T-helper 2 cell (primary cell): ENCODE results near the gene FAM219A.
A peak's percentile ranks its signal among the peaks of the same experiment; 100 is the strongest.

Experiments
- DNase-seq, 5 experiments: peaks; one replicate each; pipeline versions ENCODE4 v3.0.0 to v3.0.0-alpha.2; 2012 to 2022
- total RNA-seq, 2 donors: gene quantifications; one replicate each; lab custom pipeline; 2026; lab: John Stamatoyannopoulos, UW

The FAM219A gene, protein sequence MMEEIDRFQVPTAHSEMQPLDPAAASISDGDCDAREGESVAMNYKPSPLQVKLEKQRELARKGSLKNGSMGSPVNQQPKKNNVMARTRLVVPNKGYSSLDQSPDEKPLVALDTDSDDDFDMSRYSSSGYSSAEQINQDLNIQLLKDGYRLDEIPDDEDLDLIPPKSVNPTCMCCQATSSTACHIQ
- total RNA-seq: 8.4 to 14.1 reads per million in 2 donors

DNA sequence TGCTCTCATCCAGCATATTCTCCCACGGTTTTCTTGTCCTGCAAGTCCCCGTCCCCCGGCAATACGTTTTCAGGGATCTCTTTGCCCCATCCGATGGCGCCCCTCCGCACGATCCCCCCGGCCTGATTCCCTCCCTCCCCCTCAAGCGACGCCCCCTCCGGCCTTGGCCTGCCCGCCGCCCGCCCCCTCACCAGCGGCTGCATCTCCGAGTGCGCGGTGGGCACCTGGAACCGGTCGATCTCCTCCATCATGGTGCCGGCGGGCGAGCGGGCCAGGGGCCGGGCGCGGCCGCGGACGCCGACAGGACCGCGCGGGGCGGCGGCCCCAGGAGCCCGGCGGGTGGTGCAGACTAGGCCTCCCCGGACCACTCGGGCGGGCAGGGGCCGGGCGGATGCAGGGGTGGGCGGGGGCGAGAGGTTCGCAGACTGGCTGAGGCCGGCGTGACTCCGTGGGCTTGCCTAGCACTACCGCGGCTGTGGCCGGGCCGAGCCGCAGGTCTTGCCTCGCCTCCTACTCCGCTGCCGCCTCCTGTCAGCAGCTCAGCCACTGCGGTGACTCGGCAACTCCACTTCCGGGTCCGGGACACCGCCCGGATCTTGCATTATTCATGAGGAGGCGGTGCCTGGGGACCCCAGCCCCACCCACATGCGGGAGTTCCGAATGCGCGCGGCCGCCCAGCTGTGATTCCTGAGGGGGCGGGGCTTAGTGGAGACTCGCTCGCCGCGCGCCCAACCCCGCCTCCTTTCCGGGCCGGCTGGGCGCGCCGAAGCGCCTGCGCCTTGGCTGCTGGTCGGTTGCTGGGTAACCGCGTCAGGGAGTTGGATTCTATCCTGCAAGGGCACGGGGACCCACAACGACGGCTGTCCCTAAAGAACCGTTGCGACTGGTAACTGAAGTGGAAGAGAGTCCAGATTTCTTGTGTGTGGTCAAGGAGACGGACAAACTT lies at the start of gene FAM219A, which contains the start of gene DNAI1:
Gene FAM219A (minus strand): TSS at position 558 of the 946 bp plus-strand sequence. CDS start 307 bp downstream, at position 251.
Gene DNAI1 (plus strand): TSS at position 793 of the 946 bp plus-strand sequence. CDS start 201 bp downstream, outside the sequence.
- peak; percentile 97 to 99 (median 98) for DNase-seq

DNA sequence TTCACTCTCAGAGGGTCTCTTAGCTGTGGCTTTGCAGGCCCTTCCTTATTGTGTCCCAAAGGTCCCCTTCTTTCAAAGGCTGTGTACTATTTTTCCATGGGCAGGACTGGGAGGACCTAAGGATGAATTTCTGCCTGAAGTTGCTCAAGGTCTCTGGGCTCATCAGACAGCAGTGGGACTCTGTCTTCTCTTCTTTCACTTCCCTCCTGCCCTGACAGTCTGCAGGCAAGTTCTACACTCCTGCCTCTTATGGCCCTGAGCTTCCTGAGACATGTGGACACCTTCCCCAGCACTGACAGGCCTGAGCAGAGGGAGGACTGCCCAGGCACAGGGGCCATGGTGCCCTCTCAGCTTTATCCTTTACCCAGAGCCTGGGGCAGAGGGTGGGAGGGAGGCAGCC lies 49.6 kb upstream of the FAM219A start:
- DNase-seq: no peak

DNA sequence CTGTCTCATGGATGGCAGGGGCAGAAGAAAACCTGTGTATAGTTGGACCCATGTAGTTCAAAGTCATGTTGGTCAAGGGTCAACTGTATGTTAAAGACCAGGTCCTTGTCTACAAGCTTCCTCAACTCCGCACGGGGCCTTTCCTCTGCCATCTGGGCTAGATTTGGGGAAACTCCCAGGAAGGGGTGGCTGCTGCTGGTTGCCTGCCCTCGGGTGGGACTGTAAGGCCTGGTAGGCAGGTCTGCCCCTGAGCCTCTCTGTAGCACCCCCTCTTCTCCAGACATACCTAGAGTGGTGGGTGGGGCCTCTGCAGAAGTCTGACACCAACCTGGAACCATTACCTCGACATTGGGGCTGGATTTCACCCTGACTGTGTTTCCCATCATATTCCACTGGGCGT lies 49.2 kb upstream of the FAM219A start:
- DNase-seq: no peak

DNA sequence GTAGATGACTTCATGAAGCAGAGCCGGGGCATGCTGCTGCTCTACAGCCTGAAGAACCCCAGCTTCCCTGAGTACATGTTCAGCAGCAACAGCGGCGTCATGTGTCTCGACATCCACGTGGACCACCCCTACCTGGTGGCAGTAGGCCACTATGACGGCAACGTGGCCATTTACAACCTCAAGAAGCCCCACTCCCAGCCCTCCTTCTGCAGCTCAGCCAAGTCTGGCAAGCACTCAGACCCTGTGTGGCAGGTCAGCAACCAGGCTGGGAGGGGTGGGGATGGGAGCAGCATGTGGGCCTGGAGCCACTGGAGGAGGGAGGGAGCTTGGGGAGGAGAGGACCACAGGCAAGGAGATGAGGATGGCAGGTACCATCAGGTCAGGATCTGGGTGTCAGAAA lies 48.3 kb upstream of the FAM219A start:
- no peak for DNase-seq

DNA sequence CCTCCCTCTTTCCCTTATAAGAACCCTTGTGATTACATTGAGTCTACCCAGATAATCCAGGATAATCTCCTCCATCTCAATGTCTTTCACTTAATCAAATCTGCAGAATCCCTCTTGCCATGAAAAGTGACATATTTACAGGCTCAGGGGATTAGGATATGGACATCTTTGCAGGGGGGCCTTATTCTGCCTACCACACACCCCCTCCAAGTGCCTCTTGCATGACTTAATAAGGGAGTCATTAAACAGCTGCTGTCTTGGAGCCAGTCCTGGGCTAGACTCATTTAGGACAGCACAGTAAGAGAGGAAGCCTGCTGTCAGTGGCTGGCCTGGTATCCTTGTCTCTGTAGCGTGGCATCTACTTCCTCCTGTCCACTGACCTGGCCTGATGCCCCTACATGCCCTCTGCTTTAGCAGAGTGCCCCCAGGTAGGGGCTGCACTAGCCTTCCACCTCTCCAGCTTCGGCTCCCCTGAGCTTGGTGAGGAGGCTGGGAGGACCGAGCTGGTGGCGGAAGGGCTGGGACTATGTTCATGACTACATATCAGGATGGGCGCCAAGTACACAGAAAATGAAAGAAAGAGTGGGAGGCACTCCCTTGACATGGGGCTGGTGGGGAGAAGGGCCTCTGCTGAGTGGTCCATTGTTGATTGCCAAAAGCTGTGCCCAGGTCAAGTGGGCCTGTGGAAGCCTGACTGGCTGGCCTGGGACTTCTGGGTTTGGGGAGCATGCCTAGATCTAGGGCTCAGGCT lies 47.2 kb upstream of the FAM219A start:
- no peak for DNase-seq

DNA sequence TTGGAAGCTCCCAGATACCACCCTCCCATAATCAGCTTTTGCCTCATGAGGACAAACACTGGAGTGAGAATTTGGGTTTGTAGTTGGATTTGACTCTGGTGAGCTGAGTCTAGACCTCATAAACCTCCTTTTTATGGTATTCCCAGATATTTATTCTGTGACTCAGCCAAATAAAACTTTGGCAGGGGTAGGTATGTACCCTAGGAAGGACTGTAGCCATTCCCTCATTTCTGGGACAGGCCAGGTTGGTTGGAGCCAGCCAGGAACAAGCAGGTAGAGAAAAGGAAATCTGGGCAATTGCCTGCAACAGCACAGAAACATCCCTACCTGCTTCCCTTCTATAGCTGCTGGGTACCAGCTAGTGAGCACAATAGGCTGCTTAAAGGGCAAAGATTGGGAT lies 45.0 kb upstream of the FAM219A start:
- DNase-seq: no peak

DNA sequence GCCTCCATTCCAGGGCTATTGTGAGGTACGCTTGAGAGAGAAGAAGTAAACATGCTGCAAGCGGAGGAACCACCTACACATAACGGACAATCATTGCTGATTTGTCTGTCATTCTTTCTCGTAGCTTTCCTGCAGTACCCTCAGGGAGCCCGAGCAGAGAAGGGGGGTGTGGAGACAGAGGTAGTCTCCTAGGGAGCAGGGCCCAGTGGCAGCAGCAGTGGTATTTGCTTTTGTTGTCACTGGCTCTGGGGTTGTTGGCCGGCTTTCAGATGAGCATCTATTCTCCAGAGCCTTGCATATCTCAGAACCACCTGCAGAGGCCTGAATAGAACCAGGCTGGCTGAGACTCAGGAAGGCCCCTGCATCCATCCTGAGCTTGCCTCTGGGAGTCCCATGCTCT lies 44.5 kb upstream of the FAM219A start:
- no peak for DNase-seq

DNA sequence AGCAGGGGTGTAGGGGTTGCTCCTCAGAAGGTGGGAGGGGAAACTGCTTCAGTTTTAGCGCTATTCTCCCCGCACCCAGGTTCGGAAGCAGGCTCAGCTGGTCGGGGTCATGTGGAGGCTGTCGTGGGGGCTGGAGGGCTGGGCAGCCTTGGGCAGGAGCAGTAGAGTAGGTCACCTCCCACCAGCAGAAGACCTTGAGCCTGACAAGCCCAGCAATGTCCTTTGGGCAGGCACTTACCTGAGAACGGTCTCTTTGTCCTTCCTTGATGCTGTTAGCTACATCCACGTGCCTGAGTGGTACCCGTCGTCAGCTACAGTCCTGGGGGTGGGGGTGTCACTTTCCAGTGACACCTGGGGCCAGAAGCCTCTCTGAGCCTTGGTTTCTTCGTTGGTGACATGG lies 44.1 kb upstream of the FAM219A start:
- DNase-seq: no peak

DNA sequence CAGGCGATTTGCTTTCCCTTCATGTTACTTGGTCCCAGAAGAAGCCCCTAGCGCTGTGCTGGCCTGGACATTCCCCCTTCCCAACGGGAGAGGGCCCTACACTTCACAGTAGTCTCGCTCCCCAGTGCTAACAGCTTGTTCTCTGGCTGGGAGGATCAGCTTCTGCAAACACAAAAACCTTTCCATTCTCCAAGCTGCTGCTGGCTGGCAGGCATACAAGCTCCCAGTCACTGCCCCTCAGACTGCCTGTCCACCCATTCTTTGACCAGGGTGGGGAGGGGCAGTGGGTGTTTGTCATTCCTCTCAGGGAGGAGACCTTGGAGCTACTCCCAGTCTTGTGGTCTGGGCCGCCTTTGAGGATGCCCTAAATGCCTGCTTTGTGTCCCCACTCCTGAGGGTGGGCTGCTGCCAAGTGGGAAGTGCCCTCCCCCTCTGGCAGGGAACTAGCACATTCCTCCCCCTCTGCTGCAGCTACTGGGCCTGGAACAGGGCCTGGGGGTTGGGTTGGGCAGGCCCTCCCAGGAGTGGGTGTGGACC lies 43.6 kb upstream of the FAM219A start:
- DNase-seq: no peak

DNA sequence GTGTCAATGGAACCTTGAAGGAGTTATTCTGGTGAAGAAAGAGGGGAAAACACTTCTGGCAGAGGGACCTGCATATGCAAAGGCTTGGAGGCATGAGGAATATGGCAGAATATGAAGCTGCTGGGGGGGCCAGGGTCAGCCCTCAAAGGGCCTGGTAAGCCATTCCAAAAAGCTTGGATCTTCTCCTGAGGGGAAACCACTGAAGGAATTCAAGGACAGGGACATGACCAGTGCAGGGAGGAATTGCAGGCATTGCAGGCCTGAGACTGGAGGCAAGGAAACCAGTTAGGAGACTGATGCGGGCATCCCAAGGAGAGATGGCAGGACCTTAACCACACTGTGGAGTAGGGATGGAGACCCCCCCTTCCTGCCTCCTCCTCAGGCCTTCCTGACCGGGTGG lies 43.0 kb upstream of the FAM219A start:
- DNase-seq: no peak

DNA sequence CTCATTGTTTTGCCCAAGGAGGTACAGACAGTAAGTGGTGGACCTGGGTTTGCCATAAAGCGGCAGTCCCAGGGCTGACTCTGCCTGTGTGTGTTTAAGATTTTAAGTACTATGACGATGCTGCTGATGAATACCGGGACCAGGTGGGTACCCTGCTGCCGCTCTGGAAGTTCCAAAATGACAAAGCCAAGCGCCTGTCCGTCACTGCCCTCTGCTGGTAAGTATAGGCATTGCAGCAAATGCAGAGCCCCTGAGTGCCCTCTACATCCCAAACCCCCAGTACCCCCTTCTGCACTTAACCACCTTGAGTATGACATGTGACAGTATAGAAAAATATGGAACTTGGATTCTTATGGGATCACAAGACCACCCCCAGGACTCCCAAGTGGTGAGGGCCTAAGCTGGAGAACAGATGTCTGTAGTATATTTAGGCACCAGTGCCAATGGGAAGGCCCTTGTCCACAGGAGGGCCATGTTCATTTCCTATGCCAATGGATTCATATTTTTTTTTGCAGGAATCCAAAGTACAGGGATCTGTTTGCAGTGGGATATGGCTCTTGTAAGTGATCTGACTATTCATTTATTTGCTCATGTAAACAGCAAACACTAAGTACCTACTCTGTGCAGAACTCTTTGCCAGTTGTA lies 42.4 kb upstream of the FAM219A start:
- DNase-seq: peak; percentile 40 to 73 (median 57)

DNA sequence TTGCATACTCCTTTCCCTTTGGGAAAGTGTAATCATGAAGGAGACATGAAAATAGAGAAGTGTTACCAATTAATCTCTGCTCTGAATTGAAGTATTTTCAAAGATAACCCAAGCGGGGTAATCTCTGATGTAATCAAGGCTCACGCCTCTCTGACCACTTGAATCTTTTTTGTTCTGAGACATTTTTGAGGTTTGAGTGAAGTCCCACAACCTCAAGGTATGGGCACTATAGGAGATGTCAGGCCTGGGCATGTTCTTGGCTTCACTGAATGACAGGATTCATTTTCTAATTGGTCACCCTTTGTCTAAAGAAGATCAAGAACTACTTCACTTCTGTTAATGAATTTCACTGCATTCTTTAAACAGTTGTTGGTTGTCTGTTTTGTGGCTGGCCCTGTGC lies 40.7 kb upstream of the FAM219A start:
- DNase-seq: no peak

DNA sequence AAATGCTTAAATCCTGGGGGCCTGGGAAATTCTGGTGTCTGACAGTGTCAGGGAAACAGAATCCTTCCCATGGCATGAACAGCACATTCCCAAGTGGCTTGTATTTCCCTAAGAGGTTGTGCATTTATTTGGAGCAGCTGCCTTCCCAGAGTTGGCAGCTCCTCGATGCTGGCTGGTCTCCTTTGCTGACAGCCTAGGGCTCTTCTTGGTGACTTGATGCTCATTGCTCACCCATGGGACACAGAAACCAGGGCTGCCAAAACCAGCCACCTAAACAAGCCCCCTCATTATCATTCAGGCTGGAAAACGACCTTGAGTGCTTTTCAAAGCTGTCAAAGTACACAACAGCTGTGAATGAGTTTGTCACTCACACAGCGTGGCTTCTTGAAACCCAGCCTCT lies 40.2 kb upstream of the FAM219A start:
- DNase-seq: no peak

DNA sequence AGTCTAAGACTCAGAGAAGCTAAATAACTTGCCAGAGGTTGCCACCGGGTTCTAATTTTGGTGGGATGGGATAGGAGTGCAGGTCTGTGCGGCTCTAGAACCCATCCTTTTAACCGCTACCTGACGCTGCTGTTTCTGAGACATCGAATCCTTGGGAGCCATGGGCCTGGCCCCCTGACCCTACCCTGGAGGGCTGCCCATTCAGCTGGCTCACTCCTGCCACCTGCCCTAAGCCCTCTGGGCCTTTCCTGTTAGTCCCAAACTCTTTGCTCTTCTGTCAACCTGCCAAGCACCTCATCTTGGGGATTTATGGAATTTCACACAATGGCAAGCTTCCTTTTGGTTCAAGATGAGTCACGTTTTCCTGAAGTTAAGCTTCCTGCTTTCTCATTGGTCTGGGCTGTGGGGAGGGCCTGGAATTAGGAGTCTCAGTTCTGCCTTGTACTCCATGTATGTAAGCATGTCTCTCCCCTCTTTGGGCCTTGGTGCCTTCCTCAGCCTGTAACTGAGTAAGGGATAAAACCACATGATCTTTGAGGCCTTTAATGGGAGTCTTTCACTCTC lies 37.9 kb upstream of the FAM219A start:
- no peak for DNase-seq

DNA sequence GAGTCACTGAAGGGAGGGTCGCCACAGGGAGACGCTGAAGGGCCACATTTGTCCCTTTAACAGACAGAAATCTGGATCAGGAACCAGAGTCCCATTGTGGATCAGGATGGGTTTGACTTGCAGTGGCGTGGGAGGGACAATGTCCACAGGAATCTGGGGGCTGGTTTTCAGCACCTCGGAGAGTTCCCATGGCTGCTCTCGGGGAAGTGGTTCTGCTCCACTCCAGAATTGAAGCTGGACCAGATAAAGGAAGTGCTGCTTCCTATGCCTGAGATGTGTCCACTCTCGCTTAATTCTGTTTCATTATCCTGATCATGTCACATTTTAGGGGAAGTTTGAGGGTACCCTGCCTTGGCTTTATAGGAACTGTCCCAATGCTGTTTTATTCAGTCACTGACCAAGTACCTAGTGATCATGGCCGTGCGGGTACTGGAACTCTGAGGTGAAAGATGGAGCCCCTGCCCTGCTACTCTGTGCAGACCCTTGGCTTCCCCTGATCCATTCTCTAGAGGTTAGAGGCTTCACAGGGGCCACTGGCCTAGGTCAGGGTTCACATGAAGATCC lies 35.7 kb upstream of the FAM219A start:
- DNase-seq: peak in 1 of 5 experiments; percentile 25

DNA sequence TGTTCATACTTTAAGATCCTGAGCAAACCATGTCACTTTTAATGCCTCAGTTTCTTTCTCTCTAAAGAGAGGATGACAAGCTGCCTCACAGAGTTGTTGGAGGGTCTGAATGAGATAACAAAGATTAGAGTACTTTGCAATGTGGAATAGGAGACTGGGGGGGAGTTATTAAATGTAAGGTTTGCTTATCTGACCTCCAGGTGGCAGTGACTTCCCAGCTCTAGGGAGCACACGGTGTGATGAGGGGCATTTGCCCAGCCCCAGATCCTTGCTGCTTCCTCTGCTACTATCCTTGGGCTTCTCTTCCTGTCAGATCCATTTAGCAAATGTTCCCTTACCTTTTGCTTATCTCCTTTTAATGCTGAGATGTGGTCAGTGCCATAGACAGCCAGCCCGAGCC lies 33.7 kb upstream of the FAM219A start:
- DNase-seq: no peak

DNA sequence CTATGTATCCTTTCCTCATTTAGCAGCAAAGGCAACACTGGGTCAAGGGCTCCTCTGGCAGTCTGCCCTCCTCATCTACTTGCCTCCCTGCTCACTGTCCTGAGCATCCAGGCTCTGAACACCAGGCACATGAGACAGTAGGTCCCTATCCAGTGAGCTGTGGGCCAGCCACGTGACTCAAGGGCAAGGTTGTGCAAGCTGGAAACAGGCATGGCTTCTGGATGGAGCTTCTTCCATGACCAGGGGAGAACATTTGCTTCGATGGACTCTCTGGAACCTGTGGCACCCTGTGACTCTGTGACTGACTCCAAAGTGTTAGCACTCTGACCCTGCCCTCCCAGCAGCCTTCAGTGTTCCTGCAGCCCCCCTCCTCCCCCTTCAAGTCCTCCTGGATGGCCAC lies 33.2 kb upstream of the FAM219A start:
- no peak for DNase-seq

DNA sequence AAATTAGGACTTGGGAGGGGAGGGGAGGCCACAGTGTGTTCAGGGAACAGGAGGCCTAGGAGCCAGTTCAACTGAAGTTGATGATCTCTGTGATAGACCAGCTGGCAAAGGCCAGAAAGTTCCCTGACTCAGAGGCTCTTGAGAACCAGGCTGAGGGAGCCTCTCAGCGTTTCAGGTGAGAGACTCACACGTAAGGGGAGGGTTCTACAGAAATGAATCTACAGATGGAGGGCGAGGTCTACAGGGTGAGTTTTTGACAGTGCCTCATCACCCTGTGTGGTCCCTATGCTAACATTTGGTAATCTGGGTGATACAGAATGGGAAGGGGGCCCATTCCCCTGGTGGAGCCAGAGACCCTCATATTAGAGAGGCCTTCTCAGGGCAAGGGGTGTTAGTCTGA lies 32.4 kb upstream of the FAM219A start:
- DNase-seq: no peak

DNA sequence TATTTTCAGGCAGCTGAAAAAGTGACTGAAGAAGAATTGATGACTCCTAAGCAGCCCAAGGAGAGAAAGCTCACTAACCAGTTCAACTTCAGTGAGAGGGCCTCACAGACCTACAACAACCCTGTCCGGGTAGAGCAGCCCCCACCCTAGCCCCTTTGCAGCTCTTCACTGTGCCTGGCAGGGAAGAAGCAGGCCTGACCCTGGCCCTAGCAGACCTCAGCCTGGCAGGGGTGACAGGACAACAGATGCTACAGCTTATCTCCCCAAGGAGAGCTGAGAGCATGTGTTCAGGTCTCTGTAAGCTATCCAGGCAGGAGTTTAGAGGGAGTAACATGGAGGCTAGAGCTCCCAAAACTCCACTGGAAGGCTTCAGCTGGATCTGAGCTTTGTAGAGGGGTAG lies 32.0 kb upstream of the FAM219A start:
- no peak for DNase-seq

DNA sequence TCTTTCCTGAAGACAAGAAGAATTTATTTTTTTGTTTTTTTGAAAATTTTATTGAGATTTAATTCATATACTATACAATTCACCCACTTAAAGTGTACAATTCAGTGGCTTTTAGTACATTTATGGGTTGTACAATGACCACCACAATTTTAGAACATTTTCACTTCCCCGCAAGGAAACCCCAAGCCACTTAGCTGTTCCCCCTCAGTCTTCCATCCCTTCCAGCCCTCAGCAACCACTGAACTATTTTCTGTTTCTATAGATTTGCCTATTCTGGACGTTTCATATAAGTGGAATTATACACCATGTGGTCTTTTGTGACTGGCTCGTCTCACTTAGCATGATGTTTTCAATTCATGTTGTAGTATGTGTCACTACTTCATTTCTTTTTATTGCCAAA lies 28.2 kb upstream of the FAM219A start:
- DNase-seq: no peak

DNA sequence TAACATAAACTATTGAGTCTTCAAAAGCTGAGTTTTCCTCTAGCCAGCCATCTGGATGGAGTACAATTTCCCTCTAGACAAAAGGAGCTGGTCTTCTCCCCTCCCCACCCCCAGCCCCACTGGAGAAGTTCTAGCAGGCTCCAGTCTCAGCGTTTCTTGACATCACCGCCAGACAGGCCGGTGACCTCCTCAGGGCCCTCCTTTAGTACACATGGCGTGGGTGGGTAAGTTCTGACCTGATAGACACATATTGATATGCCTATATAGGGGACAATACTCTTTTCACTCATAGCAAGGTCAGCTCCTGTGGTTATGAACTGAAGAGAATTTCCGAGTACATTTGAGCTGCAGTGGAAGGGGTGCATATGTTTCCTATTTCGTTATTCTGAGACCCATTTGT lies 27.5 kb upstream of the FAM219A start:
- no peak for DNase-seq

DNA sequence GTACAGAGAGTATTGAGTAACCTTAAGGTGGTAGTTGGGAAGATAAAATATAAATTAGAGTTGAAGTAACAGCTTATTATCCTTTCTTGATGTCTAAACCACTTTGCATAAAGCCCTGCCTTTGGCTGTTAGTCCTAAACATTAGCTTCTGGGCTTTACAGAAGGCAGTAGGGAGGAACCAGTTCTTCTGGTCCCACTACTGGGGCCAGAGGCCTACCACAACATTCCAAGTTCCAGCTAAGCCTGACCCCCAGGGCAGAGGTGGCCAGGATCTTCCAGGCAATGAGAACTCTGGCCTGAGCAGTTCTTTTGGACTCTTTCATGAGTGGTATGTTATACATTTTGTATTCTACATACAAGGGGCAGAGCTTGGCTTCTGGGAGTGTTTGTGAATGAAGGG lies 26.3 kb upstream of the FAM219A start:
- no peak for DNase-seq
